GM12878 (cell line): ENCODE results near the gene CTPS1. TPM values are rescaled to one million over a fixed set of nuclear protein-coding genes. Genes with fewer than 3 reads are reported as not detected.

Source experiments
- ATAC-seq: fragments of 200-7000 bp; cut with Tn5 transposase; 3 replicates; pipeline ENCODE4 v1.9.1; 2020; ENCODE audit warnings: mild to moderate bottlenecking, moderate library complexity
- BruUV-seq: library from RNA; stranded (reverse); fragments of 400-500 nt; replicated peaks from 2 replicates; lab custom pipeline; 2021; lab: Mats Ljungman, UMichigan
- CTCF ChIA-PET: fragments of 300-600 bp; sonication (Branson Sonifier 250); formaldehyde crosslinking; extraction: SDS; loops from one replicate; lab custom pipeline; 2021; ENCODE audit warnings: inconsistent platforms; lab: Yijun Ruan, JAX
- POLR2A ChIA-PET: fragments of 350-600 bp; formaldehyde crosslinking; extraction: SDS; loops from one replicate; lab custom pipeline; 2021; ENCODE audit warnings: inconsistent platforms; lab: Charles Lee
- RAD21 ChIA-PET: fragments of 300-600 bp; sonication (Branson Sonifier 250); formaldehyde crosslinking; loops from one replicate; lab custom pipeline; 2023; ENCODE audit warnings: antibody characterized with exemption; ENCODE audit not compliant: unreplicated experiment; lab: Charles Lee
- SMC1A ChIA-PET: fragments of 300-600 bp; sonication (Branson Sonifier 250); formaldehyde crosslinking; loops from one replicate; lab custom pipeline; 2023; ENCODE audit not compliant: unreplicated experiment, uncharacterized antibody; lab: Charles Lee
- DNase-seq: peaks from one replicate; pipeline ENCODE4 v3.0.0-alpha.2; 2011; ENCODE audit warnings: low read depth, low spot score
- FAIRE-seq: peaks from 3 replicates; lab custom pipeline; 2011; peaks lifted over from hg19 to GRCh38; lab: Jason Lieb, UNC
- H2AFZ ChIP-seq: 2 replicates; pipeline ENCODE4 v1.6.0; 2011; ENCODE audit warnings: low read depth, low read length, control low read depth; ENCODE audit not compliant: control insufficient read depth
- H3K27ac ChIP-seq: 2 replicates; pipeline ENCODE4 v1.5.1; 2011; ENCODE audit warnings: control low read depth; ENCODE audit not compliant: control insufficient read depth, insufficient read depth
- H3K27me3 ChIP-seq, 2 experiments: replicated peaks in 1 of 2; 2 replicates each; pipeline versions ENCODE4 v1.6.0 to v1.6.1; 2011; ENCODE audit warnings: low read length in 1 of 2; ENCODE audit not compliant: control insufficient read depth in 2 of 2, insufficient read depth in 2 of 2
- H3K36me3 ChIP-seq, 2 experiments: 2 replicates each; pipeline ENCODE4 v1.5.1; 2011; ENCODE audit warnings: low read length in 1 of 2; ENCODE audit not compliant: control insufficient read depth in 2 of 2, insufficient read depth in 2 of 2
- H3K4me1 ChIP-seq: 2 replicates; pipeline ENCODE4 v1.6.1; 2011; ENCODE audit warnings: mild to moderate bottlenecking, low read length, moderate library complexity, mixed read lengths; ENCODE audit not compliant: control insufficient read depth, insufficient read depth
- H3K4me2 ChIP-seq: 2 replicates; pipeline ENCODE4 v1.6.0; 2011; ENCODE audit warnings: control low read depth; ENCODE audit not compliant: control insufficient read depth, insufficient read depth
- H3K4me3 ChIP-seq: fragments of 200-600 bp; sonication (generic); 2 replicates; pipeline ENCODE4 v1.5.1; 2016
- H3K79me2 ChIP-seq: 2 replicates; pipeline ENCODE4 v1.6.0; 2011; ENCODE audit warnings: low read length; ENCODE audit not compliant: control insufficient read depth, insufficient read depth
- H3K9ac ChIP-seq: 2 replicates; pipeline ENCODE4 v1.8.0; 2011; ENCODE audit warnings: low read length, control low read depth, mixed read lengths; ENCODE audit not compliant: control insufficient read depth, insufficient read depth
- H3K9me3 ChIP-seq: replicated peaks from 3 replicates; pipeline ENCODE4 v1.5.1; 2011; ENCODE audit warnings: mild to moderate bottlenecking, low read length; ENCODE audit not compliant: control insufficient read depth, insufficient read depth
- H4K20me1 ChIP-seq: 2 replicates; pipeline ENCODE4 v1.6.0; 2011; ENCODE audit not compliant: control insufficient read depth, insufficient read depth
- NFIC ChIP-seq: IDR thresholded peaks from 2 replicates; pipeline ENCODE4 v1.6.1; 2012; ENCODE audit warnings: low read depth, mild to moderate bottlenecking, inconsistent platforms, low read length, moderate library complexity
- SIN3A ChIP-seq: IDR thresholded peaks from 2 replicates; pipeline ENCODE4 v1.6.1; 2012; ENCODE audit warnings: low read depth, low read length, improper control_type of control experiment
- SREBF2 ChIP-seq: IDR thresholded peaks from 2 replicates; pipeline ENCODE4 v1.6.1; 2012; ENCODE audit warnings: mild to moderate bottlenecking, low read length
- SUZ12 ChIP-seq: fragments of 200-600 bp; sonication (generic); IDR thresholded peaks from one replicate; pipeline ENCODE4 v1.6.1; 2018; ENCODE audit warnings: antibody characterized with exemption, mild to moderate bottlenecking; ENCODE audit not compliant: unreplicated experiment
- ZNF274 ChIP-seq: IDR thresholded peaks from one replicate; pipeline ENCODE4 v1.8.0; 2011; ENCODE audit not compliant: insufficient read length, insufficient read depth
- WGBS: methylation state at CpG from one replicate; pipeline ENCODE4 v1.1.6; 2016; ENCODE audit warnings: low lambda C conversion rate; ENCODE audit not compliant: insufficient replicate concordance, insufficient coverage; ENCODE audit errors: missing lambda C conversion rate; 5-methylcytosine and 5-hydroxymethylcytosine counted together
- in situ Hi-C: fragments of 300-500 bp; cut with MboI; formaldehyde crosslinking; loops from 9 replicates; pipeline ENCODE4 v1.14.3; 2018; ENCODE audit warnings: mixed read lengths
- intact Hi-C: fragments of 100-400 bp; cut with micrococcal nuclease; formaldehyde crosslinking; loops from one replicate; pipeline ENCODE4 v1.14.2; 2022; ENCODE audit not compliant: unreplicated experiment
- polyA plus RNA-seq, 11 experiments: library from polyadenylated mRNA; depleted of rRNA in 4 of 11; unstranded in 6 of 11; stranded (reverse) in 5 of 11; fragments of >200 nt; fragmentation: Nextera tagmentation in 4 of 11; fragmentation: Illumina TruSeq in 1 of 11; extraction: Ambion mirVana in 4 of 11; extraction: Trizol in 1 of 11; gene quantifications; 1 replicate in 1 of 11; 2 replicates in 10 of 11; pipeline versions ENCODE4 v1.2.1 to v1.2.3, GENCODE V29; 2011 to 2016; ENCODE audit warnings: inconsistent platforms in 2 of 11, missing spikeins in 2 of 11, low read depth in 1 of 11
- total RNA-seq, 4 experiments: library from RNA; depleted of rRNA in 3 of 4; stranded (reverse); fragments of >200 nt in 3 of 4; fragmentation: Illumina TruSeq in 1 of 4; extraction: Trizol in 1 of 4; gene quantifications; 2 replicates each; pipeline versions ENCODE4 v1.2.1 to v1.2.3, GENCODE V29; 2013 to 2021
- TF ChIP-seq, protein P1 (sequence below), 3 experiments: IDR thresholded peaks in 2 of 3; conservative IDR thresholded peaks in 1 of 3; 2 replicates each; pipeline ENCODE4 v1.5.1; 2011; ENCODE audit warnings: low read depth in 3 of 3, low read length in 3 of 3, mild to moderate bottlenecking in 3 of 3, control low read depth in 2 of 3, moderate library complexity in 2 of 3, inconsistent platforms in 1 of 3, mixed read lengths in 1 of 3; ENCODE audit not compliant: control insufficient read depth in 2 of 3, insufficient read depth in 1 of 3; ENCODE audit errors: extremely low read depth in 1 of 3
- TF ChIP-seq, protein P2 (sequence below): fragments of 150-350 bp; IDR thresholded peaks from 2 replicates; pipeline ENCODE4 v1.6.1; 2016; ENCODE audit warnings: low read depth, low read length
- TF ChIP-seq, protein P3 (sequence below): IDR thresholded peaks from 2 replicates; pipeline ENCODE4 v1.6.1; 2012; ENCODE audit warnings: mild to moderate bottlenecking, low read depth, low read length

The CTPS1 gene
- total and polyA plus RNA-seq, 10 of the 15 experiments (the other 5 are each of a cell fraction or from before 2014, with no cell fraction given), result 27.5 to 106 (median 62.8) TPM

DNA sequence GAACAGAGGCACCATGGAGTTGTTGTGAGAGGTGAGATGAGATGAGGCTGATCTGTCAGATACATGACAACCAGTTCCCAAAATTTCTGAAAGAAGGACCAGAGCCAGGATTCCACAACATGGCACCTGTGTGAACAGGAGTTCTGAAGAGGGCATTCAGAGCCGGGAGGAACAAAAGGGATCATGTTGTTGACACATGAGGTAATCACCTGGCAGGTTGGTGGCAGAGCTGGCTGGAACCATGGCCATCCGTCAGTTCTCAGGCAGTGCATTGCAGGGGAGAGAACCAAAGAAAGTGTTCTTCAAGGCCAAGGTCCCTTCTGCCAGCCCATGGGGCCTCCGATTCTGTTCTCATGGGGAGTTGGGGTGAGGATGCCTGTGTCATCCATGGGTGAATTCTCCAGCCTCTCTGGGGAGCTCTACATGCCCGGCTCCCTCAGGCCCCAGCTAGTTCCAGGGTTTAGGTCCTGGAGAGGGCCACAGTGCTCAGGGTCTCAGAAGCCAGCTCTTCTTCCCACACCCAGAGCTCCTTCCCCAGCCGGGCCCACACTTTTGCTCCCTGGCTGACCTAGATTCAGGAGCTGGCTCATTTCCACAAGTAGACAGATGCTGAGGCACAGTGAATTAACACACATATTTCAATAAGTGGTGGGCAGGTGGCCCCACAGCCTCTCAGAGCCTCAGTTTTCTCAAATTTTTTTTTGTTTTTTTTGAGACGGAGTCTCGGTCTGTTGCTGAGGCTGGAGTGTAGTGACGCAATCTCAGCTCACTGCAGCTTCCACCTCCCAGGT is 49.1 kb upstream of the CTPS1 start:
- H3K4me3 ChIP-seq, result no peak overlapping the region
- intact Hi-C loops (no loop called here), in situ Hi-C loops (no loop called here)
- H3K9ac ChIP-seq, result no peak overlapping the region
- no peaks in the 10 kb centered on the region for H3K27me3 ChIP-seq
- H3K9me3 ChIP-seq, result no peaks in the 10 kb centered on the region
- H3K27ac ChIP-seq, result no peak overlapping the region
- no TSS peak for BruUV-seq
- no peaks in the 10 kb centered on the region for H3K4me1 ChIP-seq
- TF ChIP-seq, protein P1, sequence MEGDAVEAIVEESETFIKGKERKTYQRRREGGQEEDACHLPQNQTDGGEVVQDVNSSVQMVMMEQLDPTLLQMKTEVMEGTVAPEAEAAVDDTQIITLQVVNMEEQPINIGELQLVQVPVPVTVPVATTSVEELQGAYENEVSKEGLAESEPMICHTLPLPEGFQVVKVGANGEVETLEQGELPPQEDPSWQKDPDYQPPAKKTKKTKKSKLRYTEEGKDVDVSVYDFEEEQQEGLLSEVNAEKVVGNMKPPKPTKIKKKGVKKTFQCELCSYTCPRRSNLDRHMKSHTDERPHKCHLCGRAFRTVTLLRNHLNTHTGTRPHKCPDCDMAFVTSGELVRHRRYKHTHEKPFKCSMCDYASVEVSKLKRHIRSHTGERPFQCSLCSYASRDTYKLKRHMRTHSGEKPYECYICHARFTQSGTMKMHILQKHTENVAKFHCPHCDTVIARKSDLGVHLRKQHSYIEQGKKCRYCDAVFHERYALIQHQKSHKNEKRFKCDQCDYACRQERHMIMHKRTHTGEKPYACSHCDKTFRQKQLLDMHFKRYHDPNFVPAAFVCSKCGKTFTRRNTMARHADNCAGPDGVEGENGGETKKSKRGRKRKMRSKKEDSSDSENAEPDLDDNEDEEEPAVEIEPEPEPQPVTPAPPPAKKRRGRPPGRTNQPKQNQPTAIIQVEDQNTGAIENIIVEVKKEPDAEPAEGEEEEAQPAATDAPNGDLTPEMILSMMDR (IDR thresholded peaks at IDR 0.05 in 2 of 3, conservative IDR thresholded peaks at IDR 0.05 in 1 of 3; ENCODE audit: control insufficient read depth in 2 of 3, extremely low read depth in 1 of 3, insufficient read depth in 1 of 3, low read depth in 3 of 3, low read length in 3 of 3), result no peak
- no peak for TF ChIP-seq ZNF274
- no peak for TF ChIP-seq SREBF2
- TF ChIP-seq SIN3A, result no peak
- TF ChIP-seq SUZ12, result no peak
- TF ChIP-seq, protein P2, sequence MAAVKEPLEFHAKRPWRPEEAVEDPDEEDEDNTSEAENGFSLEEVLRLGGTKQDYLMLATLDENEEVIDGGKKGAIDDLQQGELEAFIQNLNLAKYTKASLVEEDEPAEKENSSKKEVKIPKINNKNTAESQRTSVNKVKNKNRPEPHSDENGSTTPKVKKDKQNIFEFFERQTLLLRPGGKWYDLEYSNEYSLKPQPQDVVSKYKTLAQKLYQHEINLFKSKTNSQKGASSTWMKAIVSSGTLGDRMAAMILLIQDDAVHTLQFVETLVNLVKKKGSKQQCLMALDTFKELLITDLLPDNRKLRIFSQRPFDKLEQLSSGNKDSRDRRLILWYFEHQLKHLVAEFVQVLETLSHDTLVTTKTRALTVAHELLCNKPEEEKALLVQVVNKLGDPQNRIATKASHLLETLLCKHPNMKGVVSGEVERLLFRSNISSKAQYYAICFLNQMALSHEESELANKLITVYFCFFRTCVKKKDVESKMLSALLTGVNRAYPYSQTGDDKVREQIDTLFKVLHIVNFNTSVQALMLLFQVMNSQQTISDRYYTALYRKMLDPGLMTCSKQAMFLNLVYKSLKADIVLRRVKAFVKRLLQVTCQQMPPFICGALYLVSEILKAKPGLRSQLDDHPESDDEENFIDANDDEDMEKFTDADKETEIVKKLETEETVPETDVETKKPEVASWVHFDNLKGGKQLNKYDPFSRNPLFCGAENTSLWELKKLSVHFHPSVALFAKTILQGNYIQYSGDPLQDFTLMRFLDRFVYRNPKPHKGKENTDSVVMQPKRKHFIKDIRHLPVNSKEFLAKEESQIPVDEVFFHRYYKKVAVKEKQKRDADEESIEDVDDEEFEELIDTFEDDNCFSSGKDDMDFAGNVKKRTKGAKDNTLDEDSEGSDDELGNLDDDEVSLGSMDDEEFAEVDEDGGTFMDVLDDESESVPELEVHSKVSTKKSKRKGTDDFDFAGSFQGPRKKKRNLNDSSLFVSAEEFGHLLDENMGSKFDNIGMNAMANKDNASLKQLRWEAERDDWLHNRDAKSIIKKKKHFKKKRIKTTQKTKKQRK, result no peak
- no peak for TF ChIP-seq NFIC
- TF ChIP-seq, protein P3, sequence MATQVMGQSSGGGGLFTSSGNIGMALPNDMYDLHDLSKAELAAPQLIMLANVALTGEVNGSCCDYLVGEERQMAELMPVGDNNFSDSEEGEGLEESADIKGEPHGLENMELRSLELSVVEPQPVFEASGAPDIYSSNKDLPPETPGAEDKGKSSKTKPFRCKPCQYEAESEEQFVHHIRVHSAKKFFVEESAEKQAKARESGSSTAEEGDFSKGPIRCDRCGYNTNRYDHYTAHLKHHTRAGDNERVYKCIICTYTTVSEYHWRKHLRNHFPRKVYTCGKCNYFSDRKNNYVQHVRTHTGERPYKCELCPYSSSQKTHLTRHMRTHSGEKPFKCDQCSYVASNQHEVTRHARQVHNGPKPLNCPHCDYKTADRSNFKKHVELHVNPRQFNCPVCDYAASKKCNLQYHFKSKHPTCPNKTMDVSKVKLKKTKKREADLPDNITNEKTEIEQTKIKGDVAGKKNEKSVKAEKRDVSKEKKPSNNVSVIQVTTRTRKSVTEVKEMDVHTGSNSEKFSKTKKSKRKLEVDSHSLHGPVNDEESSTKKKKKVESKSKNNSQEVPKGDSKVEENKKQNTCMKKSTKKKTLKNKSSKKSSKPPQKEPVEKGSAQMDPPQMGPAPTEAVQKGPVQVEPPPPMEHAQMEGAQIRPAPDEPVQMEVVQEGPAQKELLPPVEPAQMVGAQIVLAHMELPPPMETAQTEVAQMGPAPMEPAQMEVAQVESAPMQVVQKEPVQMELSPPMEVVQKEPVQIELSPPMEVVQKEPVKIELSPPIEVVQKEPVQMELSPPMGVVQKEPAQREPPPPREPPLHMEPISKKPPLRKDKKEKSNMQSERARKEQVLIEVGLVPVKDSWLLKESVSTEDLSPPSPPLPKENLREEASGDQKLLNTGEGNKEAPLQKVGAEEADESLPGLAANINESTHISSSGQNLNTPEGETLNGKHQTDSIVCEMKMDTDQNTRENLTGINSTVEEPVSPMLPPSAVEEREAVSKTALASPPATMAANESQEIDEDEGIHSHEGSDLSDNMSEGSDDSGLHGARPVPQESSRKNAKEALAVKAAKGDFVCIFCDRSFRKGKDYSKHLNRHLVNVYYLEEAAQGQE, result no peak
- H3K79me2 ChIP-seq, result no peaks in the 10 kb centered on the region
- ChIA-PET CTCF (interaction anchor here (1.2 to 1.6 kb wide), 2 partner anchors 17 to 22 kb away, joined by 3 to 4 read pairs; no protein-coding TSS in a partner anchor), RAD21 (no interaction called here), SMC1A (interaction anchor here (0.8 to 1.4 kb wide), 3 partner anchors 10 to 25 kb away, joined by 3 to 4 read pairs (median 4); no protein-coding TSS in a partner anchor), POLR2A (interaction anchor here (0.6 kb wide), 1 partner anchor 24 kb away, joined by 3 read pairs; no protein-coding TSS in a partner anchor)
- DNase-seq (no peak), FAIRE-seq (no peak), ATAC-seq (no peak)
- no peaks in the 10 kb centered on the region for H4K20me1 ChIP-seq
- no peak overlapping the region for H3K4me2 ChIP-seq
- 27% methylated on average over 8 of the region's 8 CpGs for WGBS
- no peaks in the 10 kb centered on the region for H3K36me3 ChIP-seq
- no peak overlapping the region for H2AFZ ChIP-seq
